ENCODE data around the gene AMER1.

AMER1 gene

GRCh38 chrX:64182208-64182607, 23.3 kb downstream of the AMER1 start:
- no peaks in the 10 kb centered on the region for H4K20me1 ChIP-seq (ENCODE audit: insufficient read depth, low read length)
- no peak overlapping the region for H3K9ac ChIP-seq (ENCODE audit: low read length)
- no peaks in the 10 kb centered on the region for H3K27me3 ChIP-seq (ENCODE audit: low read depth, low read length)
- H3K36me3 ChIP-seq (replicated peaks; ENCODE audit: low read depth, low read length) = no peaks in the 10 kb centered on the region
- H3K9me3 ChIP-seq (ENCODE audit: insufficient read depth, low read length) = no peaks in the 10 kb centered on the region
- no peak overlapping the region for H3K4me2 ChIP-seq (ENCODE audit: low read length)
- H3K4me3 ChIP-seq (ENCODE audit: low read length) = no peak overlapping the region
- H2AFZ ChIP-seq (ENCODE audit: low read depth, low read length) = no peak overlapping the region
- no peak for TF ChIP-seq CTCF (IDR thresholded peaks at IDR 0.05; ENCODE audit: low read depth, low read length)
- no peak for TF ChIP-seq EZH2phosphoT487 (IDR thresholded peaks at IDR 0.05; ENCODE audit: low read depth)
- no peak overlapping the region for H3K27ac ChIP-seq (ENCODE audit: low read length)
- H3K79me2 ChIP-seq (ENCODE audit: low read length) = no peaks in the 10 kb centered on the region
- no peaks in the 10 kb centered on the region for H3K4me1 ChIP-seq (ENCODE audit: low read length)

GRCh38 chrX:64176876-64177275, 28.6 kb downstream of the AMER1 start:
- no peak overlapping the region for H2AFZ ChIP-seq (ENCODE audit: low read depth, low read length)
- no peak overlapping the region for H3K9ac ChIP-seq (ENCODE audit: low read length)
- H3K4me3 ChIP-seq (ENCODE audit: low read length) = no peak overlapping the region
- no peaks in the 10 kb centered on the region for H3K79me2 ChIP-seq (ENCODE audit: low read length)
- H3K27me3 ChIP-seq (ENCODE audit: low read depth, low read length) = no peaks in the 10 kb centered on the region
- no peaks in the 10 kb centered on the region for H4K20me1 ChIP-seq (ENCODE audit: insufficient read depth, low read length)
- H3K9me3 ChIP-seq (ENCODE audit: insufficient read depth, low read length) = no peaks in the 10 kb centered on the region
- no peaks in the 10 kb centered on the region for H3K4me1 ChIP-seq (ENCODE audit: low read length)
- H3K36me3 ChIP-seq (replicated peaks; ENCODE audit: low read depth, low read length) = no peaks in the 10 kb centered on the region
- H3K4me2 ChIP-seq (ENCODE audit: low read length) = no peak overlapping the region
- no peak for TF ChIP-seq CTCF (IDR thresholded peaks at IDR 0.05; ENCODE audit: low read depth, low read length)
- no peak for TF ChIP-seq EZH2phosphoT487 (IDR thresholded peaks at IDR 0.05; ENCODE audit: low read depth)
- H3K27ac ChIP-seq (ENCODE audit: low read length) = no peak overlapping the region

GRCh38 chrX:64169988-64170387, 35.5 kb downstream of the AMER1 start:
- H3K79me2 ChIP-seq (ENCODE audit: low read length) = no peaks in the 10 kb centered on the region
- H3K27ac ChIP-seq (ENCODE audit: low read length) = no peak overlapping the region
- no peak overlapping the region for H3K4me3 ChIP-seq (ENCODE audit: low read length)
- H3K4me2 ChIP-seq (ENCODE audit: low read length) = no peak overlapping the region
- no peaks in the 10 kb centered on the region for H4K20me1 ChIP-seq (ENCODE audit: insufficient read depth, low read length)
- no peaks in the 10 kb centered on the region for H3K9me3 ChIP-seq (ENCODE audit: insufficient read depth, low read length)
- H3K9ac ChIP-seq (ENCODE audit: low read length) = no peak overlapping the region
- no peak for TF ChIP-seq EZH2phosphoT487 (IDR thresholded peaks at IDR 0.05; ENCODE audit: low read depth)
- TF ChIP-seq CTCF (IDR thresholded peaks at IDR 0.05; ENCODE audit: low read depth, low read length) = no peak
- H3K27me3 ChIP-seq (ENCODE audit: low read depth, low read length) = no peaks in the 10 kb centered on the region
- no peak overlapping the region for H2AFZ ChIP-seq (ENCODE audit: low read depth, low read length)
- no peaks in the 10 kb centered on the region for H3K36me3 ChIP-seq (replicated peaks; ENCODE audit: low read depth, low read length)
- no peaks in the 10 kb centered on the region for H3K4me1 ChIP-seq (ENCODE audit: low read length)

- H3K79me2 ChIP-seq (ENCODE audit: low read length) = no peaks in the 10 kb centered on the region
- no peaks in the 10 kb centered on the region for H3K36me3 ChIP-seq (replicated peaks; ENCODE audit: low read depth, low read length)
- no peaks in the 10 kb centered on the region for H3K9me3 ChIP-seq (ENCODE audit: insufficient read depth, low read length)
- H3K4me2 ChIP-seq (ENCODE audit: low read length) = no peak overlapping the region
- H3K4me1 ChIP-seq (ENCODE audit: low read length) = no peaks in the 10 kb centered on the region
- no peak overlapping the region for H3K4me3 ChIP-seq (ENCODE audit: low read length)
- no peak overlapping the region for H3K27ac ChIP-seq (ENCODE audit: low read length)
- H4K20me1 ChIP-seq (ENCODE audit: insufficient read depth, low read length) = no peaks in the 10 kb centered on the region
- no peak overlapping the region for H2AFZ ChIP-seq (ENCODE audit: low read depth, low read length)
- H3K27me3 ChIP-seq (ENCODE audit: low read depth, low read length) = no peaks in the 10 kb centered on the region
- TF ChIP-seq EZH2phosphoT487 (IDR thresholded peaks at IDR 0.05; ENCODE audit: low read depth) = no peak
- TF ChIP-seq CTCF (IDR thresholded peaks at IDR 0.05; ENCODE audit: low read depth, low read length) = no peak
- H3K9ac ChIP-seq (ENCODE audit: low read length) = no peak overlapping the region
These were observed 52.7 kb downstream of the AMER1 start for GRCh38 chrX:64152857-64153256.

All from OCI-LY3 (cell line).